NCI-H510A (cell line): ENCODE data around the gene GFRA1.

Experiments used
- DNase-seq: peaks from one replicate; lab custom pipeline; 2025; lab: John Stamatoyannopoulos, UW

Gene GFRA1

DNA sequence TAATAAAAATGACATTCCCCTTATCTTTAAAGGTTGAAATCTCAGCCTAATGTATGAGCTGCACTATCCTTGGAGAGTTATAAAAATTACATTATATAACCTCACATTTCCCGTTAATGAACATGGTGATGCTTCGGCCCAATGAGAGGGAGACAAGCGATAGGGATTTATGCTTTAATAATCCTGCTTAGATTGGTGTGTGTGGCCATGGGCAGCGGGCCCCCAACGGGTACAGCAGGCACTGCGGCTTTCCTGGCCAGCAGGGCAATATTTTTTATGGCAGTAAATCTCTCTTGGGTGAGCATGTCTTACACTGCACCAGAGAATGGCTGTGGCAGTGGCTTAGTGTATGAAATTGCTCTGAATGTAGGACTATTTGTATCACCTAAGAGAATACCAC is 246.3 kb downstream of the GFRA1 start:
- no peak for DNase-seq

DNA sequence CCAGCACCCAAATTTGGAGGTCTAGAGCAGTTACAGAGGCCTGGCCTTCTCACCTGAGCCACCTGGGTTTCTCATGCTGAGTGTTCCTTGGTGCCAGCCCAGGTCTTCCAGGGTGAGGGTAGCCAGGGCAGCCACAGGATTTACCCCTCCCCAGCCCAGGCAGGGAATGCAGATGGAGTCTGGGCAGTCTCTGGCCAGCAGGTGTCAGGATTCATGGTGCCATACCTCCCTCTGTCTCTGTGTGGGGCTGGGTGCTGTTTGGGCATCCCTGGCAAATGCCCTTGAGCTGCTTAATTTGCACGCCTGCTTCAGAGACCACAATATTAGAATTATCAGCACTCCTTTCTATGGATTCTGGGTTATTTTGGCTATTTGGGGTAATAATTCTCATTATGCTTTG is 246.7 kb downstream of the GFRA1 start:
- DNase-seq = no peak

DNA sequence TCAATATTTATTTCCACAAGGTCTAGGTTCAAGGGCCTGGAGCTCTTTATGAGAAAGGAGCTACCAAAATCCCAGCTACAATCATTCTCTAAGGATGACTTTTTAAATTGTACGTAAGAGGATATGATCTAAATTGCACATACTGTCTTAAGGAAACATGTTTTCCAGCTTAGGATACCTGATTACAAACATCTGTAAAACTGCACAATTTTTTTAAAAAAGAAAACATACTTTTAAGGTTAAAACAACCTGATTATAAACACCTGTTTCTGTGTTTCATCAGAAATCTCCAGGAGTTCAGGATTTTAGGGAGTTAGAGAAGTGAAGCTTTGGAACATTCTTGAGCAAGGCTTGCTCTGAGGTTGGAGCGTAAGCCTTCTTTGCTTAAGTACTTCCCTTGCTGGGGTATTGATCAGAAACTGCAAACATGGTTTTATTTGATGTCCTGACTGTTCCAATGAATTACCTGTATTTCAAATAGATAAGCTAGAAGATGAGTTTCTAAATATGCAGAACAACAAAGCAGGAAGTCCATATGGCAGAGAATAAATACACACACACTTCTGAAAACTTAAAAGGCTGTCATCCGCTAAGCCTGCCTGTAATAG is 248.6 kb downstream of the GFRA1 start:
- DNase-seq = no peak

DNA sequence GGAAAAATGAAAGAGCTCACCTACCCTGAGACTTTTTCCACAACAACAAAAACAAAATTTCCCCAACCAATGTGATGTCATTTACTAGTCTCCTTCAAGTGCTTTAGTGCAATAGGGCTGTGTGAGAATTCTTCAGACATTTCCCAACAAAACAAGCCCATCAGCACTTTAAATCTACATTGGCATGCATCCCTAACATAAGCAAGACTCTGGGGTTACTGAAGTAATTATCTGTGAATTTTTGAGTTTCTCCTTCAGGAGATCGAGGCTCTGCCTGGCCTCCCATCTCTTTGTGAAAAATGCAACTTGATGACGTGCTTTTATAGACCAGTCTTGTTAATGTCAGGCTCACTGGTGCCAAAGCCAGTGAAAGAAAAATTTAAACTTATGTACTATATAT is 255.6 kb downstream of the GFRA1 start:
- no peak for DNase-seq

DNA sequence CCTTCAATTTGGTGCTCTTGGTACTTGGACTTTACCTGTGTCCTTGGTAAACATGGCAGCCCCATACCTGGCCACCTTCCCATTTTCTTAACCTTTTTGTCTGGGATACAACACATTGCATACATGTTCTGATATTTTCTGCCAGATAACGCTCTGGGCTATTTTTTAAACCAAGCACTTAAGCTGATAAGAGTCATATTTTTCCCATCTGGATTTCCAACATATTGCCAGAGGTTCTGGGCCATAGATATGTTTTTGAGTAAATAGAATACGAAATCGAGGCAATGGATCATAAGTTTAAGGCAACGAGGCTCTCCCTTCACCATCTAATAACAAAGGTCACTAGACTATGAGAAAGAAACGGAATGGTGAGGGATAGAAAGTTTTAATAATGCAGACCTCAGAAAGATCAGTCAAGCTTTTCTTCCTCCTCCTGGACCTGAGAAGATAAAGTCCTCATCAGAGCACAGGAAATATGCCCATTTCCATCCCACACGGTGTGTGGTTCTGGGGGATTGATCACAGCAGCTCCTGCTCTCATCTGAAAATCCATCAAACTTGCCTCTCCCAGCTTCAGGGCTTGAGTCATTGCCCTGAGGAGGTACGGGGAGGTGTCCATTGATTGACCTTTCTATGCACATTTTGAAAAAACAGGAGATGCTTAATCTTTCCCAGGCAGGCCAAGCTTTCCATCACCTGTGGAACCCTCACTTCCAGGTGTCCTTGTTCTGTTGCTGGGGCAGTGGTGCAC is 257.2 kb downstream of the GFRA1 start:
- no peak for DNase-seq

DNA sequence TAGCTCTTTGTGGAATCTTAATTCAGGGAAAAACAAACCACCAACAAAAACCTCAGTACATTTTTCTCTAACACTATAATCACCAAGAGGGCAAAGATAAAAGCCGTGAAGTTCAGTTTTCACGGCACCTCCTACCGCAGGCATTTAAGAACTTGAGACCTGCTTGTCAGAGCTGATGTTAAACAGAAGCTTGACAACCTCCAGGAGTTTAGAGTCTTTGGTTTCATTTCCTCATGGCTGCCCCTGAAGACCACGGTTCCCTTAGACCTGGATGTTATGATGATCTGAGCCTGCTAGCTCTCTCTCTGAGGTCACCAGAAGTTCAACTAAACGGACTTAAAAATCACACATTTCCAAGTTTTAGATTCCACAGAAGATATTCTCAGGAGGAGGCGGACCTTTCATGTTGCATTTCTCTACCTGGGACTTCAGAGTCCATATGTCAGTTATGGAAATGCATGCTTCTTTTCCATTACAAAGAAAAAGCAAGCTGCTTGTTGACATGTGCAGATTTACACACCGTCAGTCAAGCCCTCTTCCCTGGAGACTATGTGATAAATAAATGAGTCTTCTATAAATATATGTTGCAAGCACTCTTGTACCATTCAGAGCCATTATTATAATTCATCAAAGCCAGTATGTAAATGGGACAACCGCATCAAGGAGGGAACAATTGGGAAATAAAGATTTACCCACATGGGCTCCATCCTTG is 258.0 kb downstream of the GFRA1 start:
- DNase-seq = no peak

DNA sequence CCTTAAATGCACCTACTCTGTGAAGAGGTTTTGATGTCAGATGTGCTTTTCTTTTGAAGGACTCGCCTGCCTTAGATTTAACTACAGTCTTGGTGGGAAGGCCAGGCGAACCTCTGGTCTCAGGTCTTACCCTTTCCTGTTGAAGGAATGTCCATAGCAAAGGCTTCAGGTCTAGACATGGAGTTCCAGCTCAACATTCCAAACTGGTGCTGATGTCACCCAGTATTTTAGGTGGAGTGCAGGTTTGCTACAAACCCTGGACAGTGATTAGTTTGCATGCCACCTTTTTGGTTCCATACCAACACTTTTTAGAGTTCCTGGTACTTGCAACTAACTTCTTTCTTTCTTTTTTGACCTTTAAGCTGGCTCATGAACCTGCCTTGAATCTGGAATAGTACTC is 258.7 kb downstream of the GFRA1 start:
- no peak for DNase-seq

DNA sequence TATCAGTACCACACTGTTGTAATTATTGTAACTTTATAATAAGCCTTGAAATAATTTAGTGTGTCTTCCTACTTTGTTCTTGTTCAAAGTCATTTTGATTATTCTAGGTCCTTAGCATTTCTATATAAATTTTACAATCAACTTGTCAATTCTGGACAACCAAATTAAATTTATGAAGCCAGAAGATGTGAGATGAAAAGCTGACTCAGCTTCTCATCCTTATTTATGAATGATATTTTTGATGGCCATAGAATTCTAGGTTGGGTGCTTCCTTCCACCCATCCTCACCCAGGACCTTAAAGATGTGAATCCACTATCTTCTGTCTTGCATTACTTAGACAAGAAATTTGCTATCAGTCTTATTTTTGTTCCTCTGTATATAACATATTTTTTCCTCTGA is 261.1 kb downstream of the GFRA1 start:
- no peak for DNase-seq

DNA sequence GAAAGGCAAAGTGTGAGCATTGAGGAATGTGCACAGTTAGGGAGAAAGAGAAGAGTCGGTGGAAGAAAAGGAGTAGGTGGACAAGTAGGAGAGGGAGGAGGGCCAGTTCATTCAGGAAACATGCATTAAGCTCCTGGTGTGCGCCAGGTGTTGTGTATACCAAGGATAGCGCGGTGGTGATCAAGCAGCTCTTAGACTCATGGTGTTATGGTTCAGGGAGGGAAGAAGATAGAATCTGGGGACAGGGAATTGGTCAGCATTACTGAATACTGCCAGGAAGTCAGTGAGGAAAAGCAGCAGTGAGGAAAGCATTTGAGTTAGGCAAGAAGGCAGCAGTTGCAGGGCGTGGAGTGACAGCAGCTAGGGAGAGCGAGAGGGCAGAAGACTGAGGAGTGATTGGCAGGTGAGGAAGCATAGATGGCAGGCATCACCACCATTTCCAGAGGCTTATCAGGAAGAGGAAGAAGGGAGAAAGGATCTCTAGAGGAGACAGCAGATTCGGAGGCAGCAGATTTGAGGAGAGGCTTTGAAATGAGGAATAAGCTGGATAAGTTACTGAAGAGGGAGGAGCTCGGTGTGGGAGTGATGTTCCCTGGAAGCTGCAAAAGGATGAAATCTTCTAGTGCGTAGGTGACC is 265.6 kb downstream of the GFRA1 start:
- DNase-seq = no peak
